ENCODE measurements around the gene SF3B2.

DNA sequence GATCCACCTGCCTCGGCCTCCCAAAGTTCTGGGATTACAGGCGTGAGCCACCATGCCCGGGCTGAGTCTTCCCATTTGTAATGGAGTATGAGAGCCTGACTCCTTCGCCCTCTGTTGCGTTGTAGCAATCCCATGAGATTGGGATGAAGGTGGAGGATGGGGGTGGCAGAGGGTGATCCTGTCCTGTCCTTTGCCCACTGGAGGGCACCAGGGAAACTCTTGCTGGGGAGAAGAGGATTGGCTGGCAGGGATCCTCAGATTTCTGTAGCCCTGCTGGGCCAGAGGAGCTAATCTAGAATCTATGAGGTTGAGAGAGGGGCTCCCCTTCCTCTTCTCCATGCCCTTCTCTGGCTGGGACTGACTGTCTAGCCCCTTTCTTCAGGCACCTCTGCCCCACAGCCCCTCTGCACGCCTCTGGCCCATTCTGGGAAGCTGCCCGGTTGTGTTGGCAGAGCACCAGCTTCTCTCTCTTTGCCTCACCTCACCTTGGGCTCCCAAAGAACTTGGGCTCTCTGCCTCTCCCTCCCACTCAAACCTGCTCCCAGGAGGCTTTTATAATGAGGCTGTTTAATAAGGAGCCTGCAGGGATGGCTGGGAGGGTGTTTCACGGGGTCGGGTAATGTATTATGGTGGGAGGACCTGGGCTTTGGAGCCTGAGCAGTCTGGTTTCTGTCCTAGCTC is 16.4 kb upstream of the SF3B2 start:
- TF ChIP-seq POLR2A (conservative IDR thresholded peaks at IDR 0.05) (no peak), TCF7L2 (IDR thresholded peaks at IDR 0.05; ENCODE audit: low read depth, low read length) (no peak), MXI1 (IDR thresholded peaks at IDR 0.05; ENCODE audit: low read depth, low read length) (no peak), TCF3 (CRISPR knock-in tag; IDR thresholded peaks at IDR 0.05) (no peak), POLR2AphosphoS5 (IDR thresholded peaks at IDR 0.05; ENCODE audit: control insufficient read depth, insufficient read depth, low read depth, low read length) (no peak), NR1H2 (CRISPR knock-in tag; IDR thresholded peaks at IDR 0.05) (no peak)
- TF ChIP-seq, protein P1, sequence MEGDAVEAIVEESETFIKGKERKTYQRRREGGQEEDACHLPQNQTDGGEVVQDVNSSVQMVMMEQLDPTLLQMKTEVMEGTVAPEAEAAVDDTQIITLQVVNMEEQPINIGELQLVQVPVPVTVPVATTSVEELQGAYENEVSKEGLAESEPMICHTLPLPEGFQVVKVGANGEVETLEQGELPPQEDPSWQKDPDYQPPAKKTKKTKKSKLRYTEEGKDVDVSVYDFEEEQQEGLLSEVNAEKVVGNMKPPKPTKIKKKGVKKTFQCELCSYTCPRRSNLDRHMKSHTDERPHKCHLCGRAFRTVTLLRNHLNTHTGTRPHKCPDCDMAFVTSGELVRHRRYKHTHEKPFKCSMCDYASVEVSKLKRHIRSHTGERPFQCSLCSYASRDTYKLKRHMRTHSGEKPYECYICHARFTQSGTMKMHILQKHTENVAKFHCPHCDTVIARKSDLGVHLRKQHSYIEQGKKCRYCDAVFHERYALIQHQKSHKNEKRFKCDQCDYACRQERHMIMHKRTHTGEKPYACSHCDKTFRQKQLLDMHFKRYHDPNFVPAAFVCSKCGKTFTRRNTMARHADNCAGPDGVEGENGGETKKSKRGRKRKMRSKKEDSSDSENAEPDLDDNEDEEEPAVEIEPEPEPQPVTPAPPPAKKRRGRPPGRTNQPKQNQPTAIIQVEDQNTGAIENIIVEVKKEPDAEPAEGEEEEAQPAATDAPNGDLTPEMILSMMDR (IDR thresholded peaks at IDR 0.05 in 2 of 3, conservative IDR thresholded peaks at IDR 0.05 in 1 of 3; ENCODE audit: insufficient read depth in 2 of 3, low read depth in 1 of 3, low read length in 3 of 3), result no peak
- TF ChIP-seq, protein P2, sequence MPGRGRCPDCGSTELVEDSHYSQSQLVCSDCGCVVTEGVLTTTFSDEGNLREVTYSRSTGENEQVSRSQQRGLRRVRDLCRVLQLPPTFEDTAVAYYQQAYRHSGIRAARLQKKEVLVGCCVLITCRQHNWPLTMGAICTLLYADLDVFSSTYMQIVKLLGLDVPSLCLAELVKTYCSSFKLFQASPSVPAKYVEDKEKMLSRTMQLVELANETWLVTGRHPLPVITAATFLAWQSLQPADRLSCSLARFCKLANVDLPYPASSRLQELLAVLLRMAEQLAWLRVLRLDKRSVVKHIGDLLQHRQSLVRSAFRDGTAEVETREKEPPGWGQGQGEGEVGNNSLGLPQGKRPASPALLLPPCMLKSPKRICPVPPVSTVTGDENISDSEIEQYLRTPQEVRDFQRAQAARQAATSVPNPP (IDR thresholded peaks at IDR 0.05; ENCODE audit: borderline replicate concordance, insufficient read depth, insufficient read length), result no peak

Measured in K562 (cell line).